ENCODE data around the gene MC1R.

The MC1R gene

DNA sequence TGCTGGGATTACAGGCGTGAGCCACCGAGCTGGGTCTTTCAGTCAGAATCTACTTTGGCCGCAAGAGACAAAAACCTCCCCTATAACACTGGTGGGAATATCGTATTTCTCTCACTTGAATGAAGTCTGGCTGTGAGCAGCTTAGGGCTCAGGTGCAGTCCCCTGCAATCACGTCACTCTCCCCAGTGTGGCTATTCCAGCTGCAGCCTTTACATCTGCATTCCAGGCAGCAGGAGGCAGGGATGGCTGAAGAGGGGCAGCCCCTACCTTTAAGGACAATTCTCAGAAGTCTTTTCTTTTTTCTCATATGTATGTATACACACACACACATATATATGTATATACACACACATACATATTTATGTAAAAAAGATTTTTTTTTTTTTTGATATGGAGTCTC lies 32.8 kb downstream of the MC1R start:
- Histone ChIP-seq H3K14ac (ENCODE audit: low read length) (no peak overlapping the region), H3K36me3 (replicated peaks in 1 of 2; ENCODE audit: control insufficient read depth in 2 of 2, insufficient read depth in 2 of 2, low read length in 2 of 2) (peaks cover 5 to 20% of the 10 kb centered on the region in 2 donors)
- no CpG with 5 or more reads among the region's 5 CpGs for WGBS, 2 donors (ENCODE audit: extremely low coverage in 2 of 2, insufficient read length in 2 of 2, insufficient replicate concordance in 1 of 2)

DNA sequence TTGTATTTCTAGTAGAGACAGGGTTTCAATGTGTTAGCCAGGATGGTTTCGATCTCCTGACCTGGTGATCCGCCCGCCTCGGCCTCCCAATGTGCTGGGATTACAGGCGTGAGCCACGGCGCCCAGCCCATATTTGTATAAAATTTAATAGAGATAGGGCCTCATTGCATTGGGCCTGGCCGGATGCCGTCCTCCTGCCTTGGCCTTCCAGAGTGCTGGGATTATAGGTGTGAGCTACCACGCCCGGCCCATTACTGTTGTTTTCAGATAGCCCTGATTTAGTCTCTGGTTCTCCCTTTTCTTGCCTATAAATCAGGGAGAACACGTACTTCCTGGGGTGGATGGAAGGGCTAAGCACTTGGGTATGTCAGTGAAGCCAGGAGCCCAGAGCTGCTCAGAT lies 33.4 kb downstream of the MC1R start:
- H3K4me3 ChIP-seq (ENCODE audit: low read length in 2 of 2): no peak overlapping the region
- no peak overlapping the region for H3K9ac ChIP-seq (ENCODE audit: low read depth, low read length, poor library complexity)
- H3K18ac ChIP-seq (ENCODE audit: low read length): no peak overlapping the region
- H3K4ac ChIP-seq (ENCODE audit: low read length): no peak overlapping the region
- peaks cover 15% of the 10 kb centered on the region for H3K79me1 ChIP-seq (ENCODE audit: low read depth, low read length)
- H3K27me3 ChIP-seq (ENCODE audit: control insufficient read depth in 3 of 3, insufficient read depth in 3 of 3, low read depth in 1 of 3, low read length in 3 of 3): peaks cover 2 to 7% (median 6%) of the 10 kb centered on the region in 3 experiments
- no peak overlapping the region for H4K91ac ChIP-seq (ENCODE audit: low read depth, low read length, poor library complexity)
- H3K36me3 ChIP-seq (replicated peaks in 1 of 2; ENCODE audit: control insufficient read depth in 2 of 2, insufficient read depth in 2 of 2, low read length in 2 of 2): peaks cover 5 to 25% of the 10 kb centered on the region in 2 donors
- H4K8ac ChIP-seq (ENCODE audit: low read depth, low read length): no peak overlapping the region
- no peak overlapping the region for H2BK5ac ChIP-seq (ENCODE audit: low read length)
- no peak overlapping the region for H2BK120ac ChIP-seq (ENCODE audit: low read depth, low read length)
- no peak overlapping the region for H3K14ac ChIP-seq (ENCODE audit: low read length)
- H2BK12ac ChIP-seq (ENCODE audit: low read length): no peak overlapping the region
- DNase-seq (ENCODE audit: low spot score): no peak
- H2AK5ac ChIP-seq (ENCODE audit: low read depth, low read length): no peak overlapping the region
- H2AFZ ChIP-seq (ENCODE audit: low read length): no peak overlapping the region
- H3K9me3 ChIP-seq (replicated peaks in 1 of 2; ENCODE audit: control insufficient read depth in 2 of 2, insufficient read depth in 1 of 2, low read depth in 1 of 2, low read length in 2 of 2): no peaks in the 10 kb centered on the region
- no CpG with 5 or more reads among the region's 12 CpGs for WGBS, 2 donors (ENCODE audit: extremely low coverage in 2 of 2, insufficient read length in 2 of 2, insufficient replicate concordance in 1 of 2)
- H2BK15ac ChIP-seq (ENCODE audit: low read length): no peak overlapping the region
- peaks cover 5 to 7% of the 10 kb centered on the region in 2 donors for H3K4me1 ChIP-seq (ENCODE audit: control insufficient read depth in 2 of 2, insufficient read depth in 1 of 2, low read depth in 1 of 2, low read length in 2 of 2)
- no peak overlapping the region for H3K27ac ChIP-seq (replicated peaks; ENCODE audit: low read length)
- H3K4me2 ChIP-seq (ENCODE audit: insufficient read depth, low read length, poor library complexity, severe bottlenecking): no peak overlapping the region
- no peak overlapping the region for H3K23ac ChIP-seq (ENCODE audit: low read depth, low read length, poor library complexity)

More for the DNA sequence above, 32.8 kb downstream of the MC1R start:
- no peak overlapping the region for H3K4me2 ChIP-seq (ENCODE audit: insufficient read depth, low read length, poor library complexity, severe bottlenecking)
- H3K18ac ChIP-seq (ENCODE audit: low read length): no peak overlapping the region
- H2AK5ac ChIP-seq (ENCODE audit: low read depth, low read length): no peak overlapping the region
- H4K8ac ChIP-seq (ENCODE audit: low read depth, low read length): no peak overlapping the region
- no peak for DNase-seq (ENCODE audit: low spot score)
- no peaks in the 10 kb centered on the region for H3K9me3 ChIP-seq (replicated peaks in 1 of 2; ENCODE audit: control insufficient read depth in 2 of 2, insufficient read depth in 1 of 2, low read depth in 1 of 2, low read length in 2 of 2)
- peaks cover 15% of the 10 kb centered on the region for H3K79me1 ChIP-seq (ENCODE audit: low read depth, low read length)
- no peak overlapping the region for H4K91ac ChIP-seq (ENCODE audit: low read depth, low read length, poor library complexity)
- H3K27ac ChIP-seq (replicated peaks; ENCODE audit: low read length): no peak overlapping the region
- H3K23ac ChIP-seq (ENCODE audit: low read depth, low read length, poor library complexity): no peak overlapping the region
- no peak overlapping the region for H3K4me3 ChIP-seq (ENCODE audit: low read length in 2 of 2)
- H2BK120ac ChIP-seq (ENCODE audit: low read depth, low read length): no peak overlapping the region
- no peak overlapping the region for H2BK12ac ChIP-seq (ENCODE audit: low read length)
- H3K27me3 ChIP-seq (ENCODE audit: control insufficient read depth in 3 of 3, insufficient read depth in 3 of 3, low read depth in 1 of 3, low read length in 3 of 3): peaks cover 2 to 11% (median 10%) of the 10 kb centered on the region in 3 experiments
- H2AFZ ChIP-seq (ENCODE audit: low read length): no peak overlapping the region
- no peak overlapping the region for H3K9ac ChIP-seq (ENCODE audit: low read depth, low read length, poor library complexity)
- H3K4ac ChIP-seq (ENCODE audit: low read length): no peak overlapping the region
- peaks cover 5 to 7% of the 10 kb centered on the region in 2 donors for H3K4me1 ChIP-seq (ENCODE audit: control insufficient read depth in 2 of 2, insufficient read depth in 1 of 2, low read depth in 1 of 2, low read length in 2 of 2)
- no peak overlapping the region for H2BK15ac ChIP-seq (ENCODE audit: low read length)
- H2BK5ac ChIP-seq (ENCODE audit: low read length): no peak overlapping the region

DNA sequence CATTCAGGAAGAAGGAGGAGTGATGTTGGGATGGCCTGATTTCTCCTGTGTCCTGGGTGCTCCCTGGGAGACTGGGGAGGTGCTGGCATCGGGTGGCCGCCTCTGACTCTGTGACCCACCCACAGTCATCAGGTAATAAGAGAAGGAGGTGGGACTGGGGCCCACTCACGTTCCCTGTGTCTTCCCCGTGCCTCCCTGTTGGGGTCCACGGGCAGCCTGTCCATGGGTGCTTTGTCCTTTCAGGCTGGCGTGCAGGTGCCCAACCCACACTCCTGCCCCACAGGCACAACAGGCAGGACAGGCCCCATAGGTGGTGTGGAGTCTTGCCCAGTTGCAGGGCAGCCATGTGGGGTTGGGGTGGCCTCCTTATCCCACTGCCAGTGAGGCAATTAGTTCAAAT lies 33.9 kb downstream of the MC1R start:
- Histone ChIP-seq H3K9ac (ENCODE audit: low read depth, low read length, poor library complexity) (no peak overlapping the region), H2BK12ac (ENCODE audit: low read length) (no peak overlapping the region), H2AFZ (ENCODE audit: low read length) (no peak overlapping the region), H3K4me3 (ENCODE audit: low read length in 2 of 2) (no peak overlapping the region), H4K8ac (ENCODE audit: low read depth, low read length) (no peak overlapping the region), H2BK5ac (ENCODE audit: low read length) (no peak overlapping the region), H3K23ac (ENCODE audit: low read depth, low read length, poor library complexity) (peak overlapping the region; percentile 89), H3K18ac (ENCODE audit: low read length) (no peak overlapping the region), H3K9me3 (replicated peaks in 1 of 2; ENCODE audit: control insufficient read depth in 2 of 2, insufficient read depth in 1 of 2, low read depth in 1 of 2, low read length in 2 of 2) (no peaks in the 10 kb centered on the region), H3K4ac (ENCODE audit: low read length) (no peak overlapping the region), H3K4me1 (ENCODE audit: control insufficient read depth in 2 of 2, insufficient read depth in 1 of 2, low read depth in 1 of 2, low read length in 2 of 2) (peaks cover 5 to 7% of the 10 kb centered on the region in 2 donors), H2BK120ac (ENCODE audit: low read depth, low read length) (no peak overlapping the region), H3K4me2 (ENCODE audit: insufficient read depth, low read length, poor library complexity, severe bottlenecking) (no peak overlapping the region), H4K91ac (ENCODE audit: low read depth, low read length, poor library complexity) (no peak overlapping the region), H2AK5ac (ENCODE audit: low read depth, low read length) (no peak overlapping the region), H2BK15ac (ENCODE audit: low read length) (no peak overlapping the region), H3K27ac (replicated peaks; ENCODE audit: low read length) (no peak overlapping the region), H3K14ac (ENCODE audit: low read length) (no peak overlapping the region), H3K79me1 (ENCODE audit: low read depth, low read length) (peaks cover 15% of the 10 kb centered on the region), H3K27me3 (ENCODE audit: control insufficient read depth in 3 of 3, insufficient read depth in 3 of 3, low read depth in 1 of 3, low read length in 3 of 3) (peaks cover 1 to 3% (median 1%) of the 10 kb centered on the region in 3 experiments), H3K36me3 (replicated peaks in 1 of 2; ENCODE audit: control insufficient read depth in 2 of 2, insufficient read depth in 2 of 2, low read length in 2 of 2) (peaks cover 5 to 30% of the 10 kb centered on the region in 2 donors)
- no peak for DNase-seq (ENCODE audit: low spot score)
- WGBS, 2 donors (ENCODE audit: extremely low coverage in 2 of 2, insufficient read length in 2 of 2, insufficient replicate concordance in 1 of 2): no CpG with 5 or more reads among the region's 6 CpGs

DNA sequence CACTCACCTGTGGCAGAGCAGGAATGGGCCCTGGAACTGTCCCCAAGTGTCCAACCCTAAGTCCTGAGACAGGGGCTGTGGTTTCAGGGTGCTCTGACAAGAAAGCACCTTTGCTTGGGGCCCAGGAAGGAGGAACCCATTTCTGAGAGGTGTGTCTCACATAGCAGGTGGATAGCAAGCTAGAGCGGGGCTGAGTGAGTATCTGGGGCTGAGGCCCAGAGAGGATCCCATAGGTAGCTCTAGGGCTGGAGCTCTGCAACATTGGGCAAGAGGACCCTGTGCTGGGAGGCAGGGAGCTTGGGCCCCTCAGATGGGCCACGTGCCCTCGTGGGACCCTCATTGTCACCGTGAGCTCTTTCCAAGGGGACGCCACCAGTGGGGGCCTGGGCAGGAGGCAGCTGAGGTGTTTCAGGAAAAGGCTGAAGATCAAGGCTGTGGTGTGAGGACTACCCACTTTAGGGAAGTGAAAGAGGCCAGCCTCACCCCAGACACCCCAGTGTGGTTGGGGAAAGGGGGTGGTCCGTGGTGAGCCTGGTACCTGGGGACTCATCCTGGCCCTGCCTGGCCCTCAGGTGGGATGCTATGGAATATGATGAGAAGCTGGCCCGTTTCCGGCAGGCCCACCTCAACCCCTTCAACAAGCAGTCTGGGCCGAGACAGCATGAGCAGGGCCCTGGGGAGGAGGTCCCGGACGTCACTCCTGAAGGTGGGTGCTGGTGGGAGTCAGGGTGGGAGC lies 35.2 kb downstream of the MC1R start:
- Histone ChIP-seq H3K27ac (replicated peaks; ENCODE audit: low read length) (no peak overlapping the region), H2BK15ac (ENCODE audit: low read length) (no peak overlapping the region), H3K4me2 (ENCODE audit: insufficient read depth, low read length, poor library complexity, severe bottlenecking) (no peak overlapping the region), H3K4me1 (ENCODE audit: control insufficient read depth in 2 of 2, insufficient read depth in 1 of 2, low read depth in 1 of 2, low read length in 2 of 2) (peaks cover 4 to 5% of the 10 kb centered on the region in 2 donors), H3K4me3 (ENCODE audit: low read length in 2 of 2) (no peak overlapping the region), H2BK5ac (ENCODE audit: low read length) (no peak overlapping the region), H2BK12ac (ENCODE audit: low read length) (no peak overlapping the region), H3K9me3 (replicated peaks in 1 of 2; ENCODE audit: control insufficient read depth in 2 of 2, insufficient read depth in 1 of 2, low read depth in 1 of 2, low read length in 2 of 2) (no peaks in the 10 kb centered on the region), H3K9ac (ENCODE audit: low read depth, low read length, poor library complexity) (peak overlapping the region; percentile 60), H4K8ac (ENCODE audit: low read depth, low read length) (no peak overlapping the region), H3K18ac (ENCODE audit: low read length) (no peak overlapping the region), H3K4ac (ENCODE audit: low read length) (no peak overlapping the region), H2AK5ac (ENCODE audit: low read depth, low read length) (no peak overlapping the region), H2BK120ac (ENCODE audit: low read depth, low read length) (no peak overlapping the region), H3K27me3 (ENCODE audit: control insufficient read depth in 3 of 3, insufficient read depth in 3 of 3, low read depth in 1 of 3, low read length in 3 of 3) (no peaks in the 10 kb centered on the region), H3K79me1 (ENCODE audit: low read depth, low read length) (peaks cover 15% of the 10 kb centered on the region), H3K14ac (ENCODE audit: low read length) (no peak overlapping the region), H3K23ac (ENCODE audit: low read depth, low read length, poor library complexity) (no peak overlapping the region), H3K36me3 (replicated peaks in 1 of 2; ENCODE audit: control insufficient read depth in 2 of 2, insufficient read depth in 2 of 2, low read length in 2 of 2) (peaks cover 13 to 43% of the 10 kb centered on the region in 2 donors), H2AFZ (ENCODE audit: low read length) (no peak overlapping the region), H4K91ac (ENCODE audit: low read depth, low read length, poor library complexity) (no peak overlapping the region)
- DNase-seq (ENCODE audit: low spot score): no peak
- WGBS, 2 donors (ENCODE audit: extremely low coverage in 2 of 2, insufficient read length in 2 of 2, insufficient replicate concordance in 1 of 2): no CpG with 5 or more reads among the region's 11 CpGs

Measured in neuronal stem cell (in vitro differentiated cells).